AG09319 (cell line): ENCODE data around the gene SLC24A3.

ENCODE experiments used
- DNase-seq: peaks from one replicate; pipeline ENCODE4 v3.0.0-alpha.2; 2010; ENCODE audit warnings: low read depth; ENCODE audit errors: extremely low read depth
- CTCF ChIP-seq: IDR thresholded peaks from 2 replicates; pipeline ENCODE4 v1.5.1; 2011; ENCODE audit warnings: low read depth, mild to moderate bottlenecking, inconsistent platforms, low read length, moderate library complexity

SLC24A3 gene

GRCh38 chr20:19564261-19564660 lies 351.8 kb downstream of the SLC24A3 start:
- no peak for DNase-seq
- no peak for TF ChIP-seq CTCF

GRCh38 chr20:19565736-19566135 lies 353.3 kb downstream of the SLC24A3 start:
- TF ChIP-seq CTCF: no peak
- no peak for DNase-seq

GRCh38 chr20:19566226-19566945 lies 353.9 kb downstream of the SLC24A3 start:
- no peak for TF ChIP-seq CTCF
- DNase-seq: no peak

GRCh38 chr20:19568128-19568527 lies 355.7 kb downstream of the SLC24A3 start:
- no peak for TF ChIP-seq CTCF
- no peak for DNase-seq

GRCh38 chr20:19571996-19572395 lies 359.6 kb downstream of the SLC24A3 start:
- no peak for TF ChIP-seq CTCF
- no peak for DNase-seq

GRCh38 chr20:19577692-19578091 lies 365.2 kb downstream of the SLC24A3 start:
- TF ChIP-seq CTCF: no peak

GRCh38 chr20:19582782-19583181 lies 370.3 kb downstream of the SLC24A3 start:
- TF ChIP-seq CTCF: no peak
- no peak for DNase-seq

More at GRCh38 chr20:19577692-19578091, 365.2 kb downstream of the SLC24A3 start:
- no peak for DNase-seq
